HG03097 (cell line): ENCODE results near the gene VIPR2.
"Not testable (repeated sequence)": the region's sequence is repeated elsewhere in the genome, so short reads cannot be mapped to it uniquely, and the experiment has no call there.

Experiments used
- ATAC-seq: cut with Tn5 transposase; IDR thresholded peaks from one replicate; pipeline ENCODE4 v1.9.1; 2021; ENCODE audit not compliant: unreplicated experiment, low FRiP score

The VIPR2 gene

GRCh38 chr7:159140170-159140910 lies 4.3 kb downstream of the VIPR2 start:
- ATAC-seq: no peak

- no peak for ATAC-seq
Measured at GRCh38 chr7:159139639-159140038, 5.0 kb downstream of the VIPR2 start.

- no peak for ATAC-seq
Measured at GRCh38 chr7:159139202-159139601, 5.5 kb downstream of the VIPR2 start.

DNA sequence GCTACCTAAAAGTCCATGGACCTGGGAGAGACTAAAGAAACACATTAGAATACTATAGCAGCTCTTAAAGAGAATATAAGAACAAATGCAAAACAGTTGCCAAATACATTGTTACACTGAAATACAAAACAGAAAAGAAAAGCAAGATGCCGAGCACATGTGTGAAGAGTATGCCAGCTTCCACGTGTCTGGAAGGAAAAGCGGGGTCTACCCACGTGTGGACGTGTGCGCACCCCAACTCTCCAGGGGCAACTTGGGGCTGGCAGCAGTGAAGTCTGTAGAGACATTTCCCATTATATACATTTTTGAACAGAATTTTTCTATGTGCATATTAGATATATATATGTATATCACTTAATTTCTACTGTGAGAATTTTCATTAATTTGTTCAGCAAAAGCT lies 6.2 kb downstream of the VIPR2 start:
- ATAC-seq: no peak

DNA sequence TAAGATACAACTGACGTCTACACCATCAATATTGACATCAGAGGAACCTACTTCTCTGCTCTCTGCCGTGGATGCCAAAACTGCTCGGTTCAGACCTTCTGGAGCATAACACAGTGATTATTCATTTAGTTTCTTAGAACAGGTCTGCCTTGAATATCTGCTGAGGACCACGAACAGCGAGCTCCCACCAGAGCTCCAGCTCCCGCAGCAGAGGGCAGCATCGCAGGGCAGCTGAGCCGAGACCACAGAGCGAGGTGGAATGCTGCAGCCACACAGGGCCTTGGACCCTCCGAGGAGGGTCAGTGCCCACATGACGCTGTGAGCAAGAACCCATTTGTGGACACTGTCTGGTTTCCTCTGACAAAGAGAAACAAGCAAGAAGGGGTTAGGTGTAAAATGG lies 6.8 kb downstream of the VIPR2 start:
- no peak for ATAC-seq

DNA sequence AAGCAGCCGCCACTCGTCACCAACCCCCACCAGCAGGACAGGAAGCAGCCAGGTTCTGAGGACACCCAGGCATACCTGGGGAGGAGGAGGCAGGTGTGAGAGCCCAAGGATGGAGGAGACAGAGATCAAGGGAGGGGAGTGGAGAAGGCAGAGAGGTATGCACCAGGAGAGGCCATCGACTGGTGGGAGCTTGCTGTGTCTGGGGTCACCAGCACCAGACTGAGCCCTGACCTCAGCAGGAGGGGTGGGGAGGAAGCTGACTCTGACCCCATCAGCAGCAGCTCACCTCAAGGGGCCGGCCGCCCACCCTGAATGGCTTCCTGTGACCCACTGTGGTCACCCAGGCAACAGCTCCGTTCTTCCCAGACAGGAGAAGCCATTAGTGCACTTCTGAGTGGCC lies 7.8 kb downstream of the VIPR2 start:
- no peak for ATAC-seq

GRCh38 chr7:159136442-159136841 lies 8.2 kb downstream of the VIPR2 start:
- no peak for ATAC-seq

- ATAC-seq: no peak
Measured at GRCh38 chr7:159136013-159136412, 8.7 kb downstream of the VIPR2 start.

GRCh38 chr7:159132670-159133443 lies 11.8 kb downstream of the VIPR2 start:
- not testable (repeated sequence) for ATAC-seq

DNA sequence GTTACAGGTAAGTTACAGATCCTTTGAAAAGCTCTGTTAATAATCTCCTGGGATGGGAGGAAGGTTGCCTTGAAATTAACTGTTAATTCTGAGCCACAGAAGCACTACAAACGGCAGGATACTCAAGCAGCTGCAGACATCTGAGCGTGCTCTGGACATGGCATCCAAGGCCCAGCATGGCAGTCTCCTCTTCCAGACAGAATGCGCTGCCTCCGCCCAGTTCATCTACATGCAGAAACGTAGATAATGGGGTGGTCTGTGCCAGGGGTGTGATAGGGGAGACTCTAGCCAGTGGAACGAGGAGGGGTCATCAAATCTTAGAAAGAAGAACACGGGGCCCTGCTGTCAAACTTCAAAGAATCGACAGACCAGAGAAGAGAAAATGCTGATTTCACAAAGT lies 13.8 kb downstream of the VIPR2 start:
- ATAC-seq: no peak

DNA sequence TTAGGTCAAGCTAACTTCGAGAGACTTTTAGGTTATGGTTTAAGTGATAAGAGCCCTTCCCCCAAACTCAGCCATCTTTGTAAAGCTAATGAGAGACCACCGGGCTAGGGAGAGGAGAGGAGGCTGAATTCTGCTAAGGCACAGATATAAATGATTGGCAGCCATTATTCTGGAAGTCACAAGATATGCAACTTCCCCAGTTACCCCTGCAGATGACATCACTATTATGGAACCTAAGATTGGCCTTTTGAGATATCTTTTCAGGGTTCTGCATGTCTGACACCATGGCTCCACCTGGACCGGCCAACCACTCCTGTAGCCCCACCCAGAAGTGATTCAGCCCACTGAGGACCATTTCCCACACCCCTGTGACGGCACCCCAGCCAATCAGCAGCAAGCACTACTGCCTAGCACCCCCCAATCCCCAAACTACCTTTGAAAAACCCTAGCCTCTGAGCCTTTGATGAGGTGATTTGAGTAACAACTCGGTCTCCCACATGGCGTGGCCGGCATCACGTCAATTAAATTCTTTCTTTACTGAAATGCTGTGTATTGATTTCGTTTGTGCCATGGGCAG lies 14.4 kb downstream of the VIPR2 start:
- no peak for ATAC-seq

- no peak for ATAC-seq
Measured at GRCh38 chr7:159128767-159129166, 15.9 kb downstream of the VIPR2 start.

DNA sequence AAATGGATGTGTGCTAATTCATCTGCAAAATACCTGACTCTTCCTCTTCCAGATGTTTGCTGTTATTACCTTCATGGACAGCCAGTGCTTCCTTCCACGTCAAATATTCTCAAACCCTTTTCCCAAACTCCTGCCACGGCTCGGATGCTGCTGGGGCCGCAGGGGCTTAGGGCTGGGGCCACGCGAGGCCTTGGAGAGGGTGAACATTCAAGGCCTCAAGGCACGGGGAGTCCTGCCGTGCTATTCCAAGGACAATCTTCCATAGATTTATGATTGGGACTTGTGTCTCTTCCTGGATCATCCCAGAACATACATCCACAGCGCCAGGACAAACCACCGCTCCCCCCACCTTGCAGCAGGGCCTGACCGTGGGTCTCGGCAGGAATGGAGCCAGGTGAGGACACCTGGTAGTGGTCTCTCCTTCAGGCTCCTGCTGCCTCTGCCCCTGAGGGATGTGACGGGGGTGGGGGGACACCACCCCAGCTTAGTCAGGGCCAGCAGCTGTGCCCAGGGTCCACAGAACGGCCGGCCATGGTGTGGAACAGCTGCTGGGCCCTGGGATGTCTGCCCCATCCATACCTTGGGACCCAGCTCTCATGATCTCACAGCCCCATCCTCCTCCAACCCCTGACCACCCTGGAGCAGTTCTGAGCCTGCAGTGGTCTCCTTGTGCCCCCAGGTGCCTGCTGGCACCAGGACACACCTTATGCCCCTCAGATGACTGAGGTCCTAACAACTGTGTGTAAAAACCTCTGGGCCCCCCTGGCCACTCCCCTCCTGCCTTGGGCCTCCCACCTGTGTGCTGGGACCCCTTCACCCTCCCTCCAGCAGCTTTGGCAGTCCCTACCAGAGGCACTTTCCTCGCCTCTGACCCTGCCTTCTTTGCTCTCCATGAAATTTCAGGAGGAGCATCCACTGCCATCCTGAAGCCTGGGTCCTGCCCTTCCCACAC lies 16.7 kb downstream of the VIPR2 start:
- ATAC-seq: no peak

DNA sequence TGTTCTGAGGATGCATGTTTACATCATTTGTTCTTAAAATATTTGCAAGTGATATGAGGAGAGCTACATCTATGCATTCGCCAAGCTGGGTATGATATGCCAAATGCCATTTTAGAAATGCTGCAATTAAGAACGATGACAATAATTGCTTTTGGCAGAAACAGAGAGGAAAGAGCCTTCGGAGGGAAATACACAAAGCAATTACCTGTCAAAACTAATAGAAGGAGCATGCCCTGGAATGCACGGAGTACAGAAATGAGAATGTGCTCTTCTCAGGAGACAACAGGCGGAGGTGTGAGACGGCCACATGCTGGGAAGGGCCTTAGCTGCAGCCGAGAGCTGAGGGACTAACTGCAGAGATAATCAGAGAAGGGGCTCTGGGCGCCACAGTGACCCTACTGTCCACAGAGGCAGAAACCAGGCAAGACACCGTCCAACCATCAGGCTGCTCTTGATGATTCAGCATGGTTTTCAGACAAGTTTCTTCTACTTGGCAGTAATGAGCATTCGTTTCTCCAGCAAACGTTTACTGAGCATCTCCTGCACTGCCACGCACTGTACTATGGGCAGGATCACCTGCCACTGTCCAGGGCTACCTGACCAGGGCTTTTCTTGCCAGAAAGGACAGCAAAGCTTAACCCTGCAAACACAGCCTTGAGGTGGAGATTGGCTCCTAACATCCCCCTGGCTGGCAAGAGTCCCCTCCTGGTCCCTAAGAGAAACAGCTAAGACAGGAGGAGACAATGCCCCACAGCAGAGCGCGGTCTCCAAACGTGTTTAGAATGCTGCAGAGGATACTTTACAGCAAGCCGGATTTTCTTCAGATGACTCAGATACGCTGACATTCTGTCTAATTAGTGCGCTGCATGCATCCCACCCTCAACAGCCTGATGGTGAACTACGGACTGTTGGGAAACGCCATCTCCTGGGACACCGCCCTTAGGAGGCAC lies 18.1 kb downstream of the VIPR2 start:
- no peak for ATAC-seq

DNA sequence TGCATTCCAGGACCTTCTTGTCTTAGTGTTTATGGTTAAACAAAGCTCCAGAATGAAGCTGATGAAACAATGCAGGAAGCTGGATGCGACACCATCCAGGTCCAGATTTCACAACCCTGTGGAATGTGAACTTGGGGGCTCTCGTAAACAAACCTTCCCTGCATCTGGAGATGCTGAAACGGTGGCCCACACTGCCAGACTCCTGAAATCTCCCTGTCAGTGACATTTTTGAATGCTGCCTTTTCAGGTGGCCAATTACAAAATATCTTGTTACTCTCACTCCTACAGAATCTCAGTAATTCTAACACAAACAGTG lies 18.8 kb downstream of the VIPR2 start:
- no peak for ATAC-seq

GRCh38 chr7:159125104-159125954 lies 19.3 kb downstream of the VIPR2 start:
- ATAC-seq: no peak

DNA sequence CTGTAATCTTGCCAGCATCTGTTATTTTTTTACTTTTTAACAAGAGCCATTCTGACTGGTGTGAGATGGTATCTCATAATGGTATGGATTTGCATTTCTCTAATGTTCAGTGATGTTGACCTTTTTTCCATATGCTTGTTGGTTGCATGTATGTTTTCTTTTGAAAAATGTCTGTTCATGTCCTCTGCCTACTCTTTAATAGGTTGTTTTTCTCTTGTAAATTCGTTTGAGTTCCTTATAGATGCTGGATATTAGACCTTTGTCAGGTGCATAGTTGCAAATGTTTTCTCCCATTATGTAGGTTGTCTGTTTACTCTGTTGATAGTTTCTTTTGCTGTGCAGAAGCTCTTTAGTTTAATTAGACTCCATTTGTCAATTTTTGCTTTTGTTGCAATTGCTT lies 20.9 kb downstream of the VIPR2 start:
- ATAC-seq: not testable (repeated sequence)

GRCh38 chr7:159123294-159123693 lies 21.4 kb downstream of the VIPR2 start:
- ATAC-seq: not testable (repeated sequence)

GRCh38 chr7:159122276-159122675 lies 22.4 kb downstream of the VIPR2 start:
- no peak for ATAC-seq
